GM19463 (cell line): ENCODE data around the gene SWI5.
"Not testable (repeated sequence)": the region's sequence is repeated elsewhere in the genome, so short reads cannot be mapped to it uniquely, and the experiment has no call there.

ENCODE experiments used
- ATAC-seq: cut with Tn5 transposase; IDR thresholded peaks from one replicate; pipeline ENCODE4 v1.9.1; 2021; ENCODE audit warnings: mild to moderate bottlenecking, moderate library complexity; ENCODE audit not compliant: unreplicated experiment

The SWI5 gene

GRCh38 chr9:128276574-128277270 is 646 bp downstream of the SWI5 start:
- ATAC-seq = no peak

GRCh38 chr9:128279088-128280073 is 3.3 kb downstream of the SWI5 start:
- ATAC-seq = not testable (repeated sequence)

GRCh38 chr9:128280084-128280622 is 4.1 kb downstream of the SWI5 start:
- ATAC-seq = no peak

DNA sequence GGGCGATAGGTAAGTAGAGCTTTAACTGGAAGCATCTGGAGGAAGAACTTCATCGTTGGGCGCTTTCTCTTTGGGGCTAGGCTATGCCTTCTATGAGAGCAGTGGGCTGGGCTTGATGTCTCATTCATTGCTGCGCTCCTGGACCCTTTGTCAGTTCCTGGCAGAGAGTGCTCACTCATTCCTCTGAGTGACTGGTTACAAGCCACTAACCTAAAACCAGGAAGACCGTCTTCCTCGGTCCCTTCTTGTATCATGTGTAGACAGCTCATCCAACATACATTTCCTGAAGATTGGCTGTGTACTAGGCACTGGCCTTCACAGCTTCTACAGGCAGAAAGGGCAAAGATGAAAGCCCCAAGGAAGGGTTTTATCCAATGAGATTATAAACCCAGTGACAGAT is 6.4 kb downstream of the SWI5 start:
- ATAC-seq = no peak

- ATAC-seq = no peak
Measured at GRCh38 chr9:128285033-128285784, 9.1 kb downstream of the SWI5 start.

DNA sequence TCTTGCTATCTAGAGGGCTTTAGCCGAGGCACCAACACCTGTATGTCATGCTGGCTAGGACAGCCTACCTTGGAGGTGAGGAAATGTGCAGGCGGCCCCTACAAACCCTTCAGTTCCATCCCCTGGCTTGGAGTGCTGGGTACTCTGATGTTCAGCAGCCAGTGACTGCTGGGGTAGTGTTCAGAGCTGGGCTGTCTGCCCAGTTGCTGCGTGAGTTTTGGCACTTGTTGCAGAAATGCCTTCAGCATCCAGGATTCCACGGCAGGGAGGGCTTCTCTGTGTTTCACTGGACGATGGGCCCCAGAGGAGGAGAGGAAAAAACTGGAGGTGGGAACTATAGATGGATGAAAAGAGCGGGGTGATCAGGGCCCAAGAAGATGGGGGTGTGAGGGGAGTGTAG is 10.4 kb downstream of the SWI5 start:
- ATAC-seq = no peak

DNA sequence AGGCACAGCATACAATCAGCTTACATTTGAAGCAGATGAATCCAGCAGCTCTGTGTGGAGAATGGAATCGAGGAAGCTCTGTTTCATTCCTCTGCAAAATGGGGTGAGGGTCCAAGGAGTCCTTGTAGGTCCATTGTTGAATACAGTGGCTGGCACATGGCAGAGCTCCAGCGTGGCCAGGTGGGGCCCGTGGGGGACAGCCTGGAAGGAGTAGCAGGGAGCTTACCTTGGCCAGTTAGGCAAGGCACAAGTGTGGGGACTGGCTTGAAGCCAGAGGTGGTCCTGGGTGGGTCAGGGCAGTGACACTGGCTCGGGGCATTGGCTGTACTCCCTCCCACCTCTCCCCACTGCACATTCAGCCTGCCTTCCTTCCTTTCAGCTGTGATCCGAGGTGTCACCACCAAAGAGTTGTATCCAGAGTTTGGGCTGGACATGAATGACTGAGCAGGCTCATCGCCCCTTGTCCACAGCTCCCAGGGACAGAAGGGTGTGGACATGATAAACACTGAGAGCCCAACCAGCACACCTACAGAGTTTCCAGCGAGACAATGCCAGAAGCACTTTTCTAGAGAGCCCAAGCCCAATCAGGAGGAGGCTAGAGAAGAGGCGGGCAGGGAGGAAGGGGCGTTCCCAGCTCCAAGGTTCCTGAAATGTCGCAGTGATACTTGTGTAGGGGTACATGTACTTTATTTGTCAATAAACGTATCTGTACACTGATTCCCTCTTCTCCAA is 12.4 kb downstream of the SWI5 start:
- ATAC-seq = no peak

DNA sequence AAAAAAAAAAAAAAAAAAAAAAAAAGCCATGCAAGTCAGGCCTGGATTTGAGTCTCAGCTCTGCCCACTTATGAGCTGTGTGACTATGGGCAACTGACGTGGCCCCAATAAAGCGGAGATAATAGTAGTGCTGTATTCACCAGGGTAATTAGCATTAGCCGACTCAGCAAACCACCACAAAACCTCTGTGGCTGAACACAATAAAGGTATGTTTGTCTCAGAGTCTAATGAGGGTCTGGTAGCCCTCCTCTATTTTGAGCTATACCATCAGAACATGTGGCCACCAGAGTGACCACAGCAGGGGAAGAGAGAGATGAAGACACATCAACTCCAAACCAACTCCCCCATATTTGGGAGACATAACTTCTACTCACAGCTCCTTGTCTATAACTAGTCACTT is 15.9 kb downstream of the SWI5 start:
- no peak for ATAC-seq

DNA sequence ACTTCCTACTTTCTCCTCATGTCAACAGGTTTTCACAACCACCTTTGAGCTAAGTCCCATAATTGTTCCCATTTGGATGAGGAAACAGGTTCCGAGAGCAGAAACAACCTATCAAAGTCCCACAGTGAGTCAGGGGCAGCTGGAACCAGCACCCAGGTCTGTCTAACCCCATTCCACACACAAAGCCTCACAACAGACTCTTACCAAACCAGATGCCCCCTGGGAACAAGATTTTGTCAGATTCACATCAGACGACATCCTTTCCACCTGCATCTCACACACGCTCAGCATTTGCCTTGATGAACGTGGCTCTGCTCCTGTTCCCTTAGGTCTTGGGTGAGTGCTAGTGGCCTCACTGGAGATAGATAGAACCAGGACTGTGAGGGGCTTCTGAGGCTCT is 17.0 kb downstream of the SWI5 start:
- ATAC-seq = no peak

- ATAC-seq = no peak
Measured at GRCh38 chr9:128294142-128294541, 18.1 kb downstream of the SWI5 start.

GRCh38 chr9:128296340-128297220 is 20.5 kb downstream of the SWI5 start:
- no peak for ATAC-seq

GRCh38 chr9:128297221-128297773 is 21.2 kb downstream of the SWI5 start:
- ATAC-seq = no peak

DNA sequence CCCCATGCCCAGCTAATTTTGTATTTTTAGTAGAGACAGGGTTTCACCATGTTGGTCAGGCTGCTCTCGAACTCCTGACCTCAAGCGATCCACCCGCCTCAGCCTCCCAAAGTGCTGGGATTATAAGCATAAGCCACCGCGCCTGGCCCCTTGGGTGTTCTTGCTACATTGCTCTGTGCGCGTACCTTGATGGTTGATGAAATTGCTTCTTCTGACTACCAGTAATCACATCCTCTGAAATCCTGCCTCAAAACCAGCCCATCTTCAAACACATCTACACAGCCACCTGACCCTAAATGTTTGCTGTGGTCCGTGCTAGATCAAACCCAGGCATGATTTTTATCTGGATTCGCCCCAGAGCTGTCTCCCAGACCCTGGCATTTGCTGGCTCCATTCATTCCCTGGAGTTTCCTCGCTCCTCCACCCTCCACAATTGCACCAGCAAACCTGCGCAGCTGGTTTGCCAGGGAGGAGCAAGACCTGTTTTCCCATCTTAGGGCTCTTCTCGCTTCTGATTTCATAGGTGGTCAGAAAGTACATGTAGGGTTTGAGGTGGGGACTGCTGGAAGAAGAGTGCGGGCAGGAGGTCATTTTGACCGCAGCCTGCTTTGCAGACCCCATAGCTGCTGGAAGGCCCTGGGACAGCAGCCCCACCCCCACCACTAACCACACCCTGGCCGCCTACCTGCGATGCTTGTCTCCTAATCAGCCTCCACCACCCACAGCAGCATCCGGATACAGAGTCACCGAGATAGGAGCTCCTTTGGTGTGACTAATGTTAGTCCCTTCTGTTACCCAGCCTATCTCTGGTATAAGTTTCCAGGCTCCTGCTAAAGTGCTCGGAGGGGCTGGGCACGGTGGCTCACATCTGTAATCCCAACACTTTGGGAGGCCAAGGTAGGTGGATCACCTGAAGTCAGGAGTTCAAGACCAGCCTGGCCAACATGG is 22.7 kb downstream of the SWI5 start:
- ATAC-seq = no peak

DNA sequence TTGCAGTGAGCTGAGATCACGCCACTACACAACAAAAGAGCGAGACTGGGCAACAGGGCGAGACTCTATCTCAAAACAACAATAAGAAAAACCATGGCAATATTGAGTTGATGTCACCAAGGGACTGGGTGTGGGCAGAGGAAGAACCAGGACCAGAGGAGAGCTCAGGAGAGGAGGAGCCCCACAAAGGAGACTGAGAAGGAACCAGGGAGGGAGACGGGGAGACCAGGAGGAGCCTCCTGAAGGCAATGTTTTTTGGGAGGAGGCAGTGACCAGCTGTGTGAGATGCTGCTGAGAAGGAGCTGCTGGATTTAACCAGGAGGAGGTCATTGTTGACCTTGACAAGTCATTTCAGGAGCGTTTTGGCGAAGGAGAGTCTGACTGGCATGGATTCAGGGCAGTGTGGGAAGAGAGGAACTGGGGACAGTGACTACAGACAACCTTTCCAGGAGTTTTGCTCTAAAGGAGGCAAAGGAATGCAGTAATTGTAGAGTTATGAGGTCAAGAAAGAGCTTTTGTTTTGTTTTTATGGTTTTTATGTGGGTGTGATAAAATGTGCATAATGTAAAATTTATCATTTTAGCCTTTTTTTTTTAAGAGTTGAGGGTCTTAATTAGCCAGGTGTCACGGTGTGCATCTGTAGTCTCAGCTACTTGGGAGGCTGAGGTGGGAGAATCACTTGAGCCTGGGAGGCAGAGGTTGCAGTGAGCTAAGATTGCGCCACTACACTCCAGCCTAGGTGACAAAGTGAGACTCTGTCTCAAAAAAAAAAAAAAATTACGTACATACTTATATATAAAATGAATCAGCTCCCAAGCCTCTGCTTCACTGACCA is 28.3 kb downstream of the SWI5 start:
- no peak for ATAC-seq

DNA sequence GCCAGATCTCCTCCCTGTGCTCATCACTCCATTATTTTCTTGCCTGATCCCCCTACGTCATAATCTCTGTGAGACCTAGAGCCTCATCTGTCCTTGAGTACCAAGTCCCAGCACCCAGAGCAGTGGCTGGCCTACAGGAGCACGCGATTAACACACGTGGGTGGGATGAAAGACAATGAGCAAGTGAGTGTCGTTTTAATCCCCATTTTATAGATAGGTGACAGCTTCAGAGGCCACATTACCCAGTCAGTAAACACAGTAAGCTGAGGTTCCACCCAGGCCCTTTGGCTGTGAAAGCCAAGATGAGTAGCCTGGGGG is 28.9 kb downstream of the SWI5 start:
- ATAC-seq = no peak

GRCh38 chr9:128309551-128309950 is 33.5 kb downstream of the SWI5 start:
- no peak for ATAC-seq

DNA sequence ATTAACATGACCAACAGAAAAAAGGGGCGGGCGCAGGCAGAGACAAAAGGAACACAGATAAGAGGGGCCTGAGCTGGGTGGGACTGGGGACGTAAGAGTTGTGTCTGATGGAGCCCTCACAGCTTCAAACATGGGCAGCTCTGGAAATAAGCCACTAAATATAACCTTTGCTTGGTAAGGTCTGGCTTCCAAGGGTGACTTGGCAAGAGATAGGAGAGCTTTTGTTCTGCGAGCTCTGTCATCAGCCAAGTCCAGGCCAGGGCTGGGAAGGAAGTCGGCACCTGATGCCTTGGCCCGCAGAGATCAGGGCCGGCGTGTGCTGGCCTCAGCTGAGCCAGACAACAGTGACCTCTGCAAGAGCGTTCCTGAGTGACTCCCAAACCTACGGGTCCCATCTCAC is 34.4 kb downstream of the SWI5 start:
- no peak for ATAC-seq
